Measurements from ENCODE around the gene GPHA2. TPM values are rescaled to one million over a fixed set of nuclear protein-coding genes. Genes with fewer than 3 reads are reported as not detected.

GPHA2 gene
- total and polyA plus RNA-seq, 2 of the 13 experiments (the other 11 are each of a cell fraction or from before 2014, with no cell fraction given): 13.0 to 19.1 TPM

- TF ChIP-seq CSRNP1 (CRISPR knock-in tag; IDR thresholded peaks at IDR 0.05): 0 out of 2 replicates have a peak, but pooled peaks have one; percentile 69
- peak; percentile 57; the same call in 1 of the 2 replicates for TF ChIP-seq ZNF614 (CRISPR knock-in tag; IDR thresholded peaks at IDR 0.05; ENCODE audit: borderline replicate concordance)
- 0 out of 2 replicates have a peak, but pooled peaks have one; percentile 23 for TF ChIP-seq ZNF280B (CRISPR knock-in tag; IDR thresholded peaks at IDR 0.05; ENCODE audit: borderline replicate concordance)
- TF ChIP-seq DPF2 (CRISPR knock-in tag; IDR thresholded peaks at IDR 0.05; ENCODE audit: borderline replicate concordance, low read depth): peak; percentile 59; the same call in 1 of the 2 replicates
- TF ChIP-seq PRDM10 (CRISPR knock-in tag; IDR thresholded peaks at IDR 0.05; ENCODE audit: low read depth): peak; percentile 78; the same call in 1 of the 2 replicates
These were observed 41.5 kb downstream of the GPHA2 start (continued) for GRCh38 chr11:64894070-64894811.

All from HepG2 (cell line).